Ascending aorta (tissue), 2 donors: ENCODE measurements around the gene KLHL40. TPM values are rescaled to one million over a fixed set of nuclear protein-coding genes. Genes with fewer than 3 reads are reported as not detected.

Experiments used
- DNase-seq, 2 donors: peaks; one replicate each; pipeline ENCODE4 v3.0.0-alpha.2; 2019; ENCODE audit warnings: low spot score in 2 of 2
- H3K27ac ChIP-seq, 2 donors: fragments of 200-600 bp; sonication (generic); one replicate each; pipeline ENCODE4 v1.5.1; 2016 to 2017; ENCODE audit warnings: mild to moderate bottlenecking in 1 of 2
- H3K27me3 ChIP-seq: fragments of 200-600 bp; sonication (generic); one replicate; pipeline ENCODE4 v1.5.1; 2017
- H3K36me3 ChIP-seq, 2 donors: fragments of 200-600 bp; sonication (generic); one replicate each; pipeline ENCODE4 v1.5.1; 2016
- H3K4me1 ChIP-seq, 2 donors: fragments of 200-600 bp; sonication (generic); one replicate each; pipeline ENCODE4 v1.5.1; 2016 to 2017; ENCODE audit warnings: mild to moderate bottlenecking in 1 of 2
- H3K4me3 ChIP-seq, 2 donors: fragments of 200-600 bp; sonication (generic); one replicate each; pipeline ENCODE4 v1.5.1; 2016 to 2017; ENCODE audit warnings: mild to moderate bottlenecking in 1 of 2
- H3K9me3 ChIP-seq, 2 donors: fragments of 200-600 bp; sonication (generic); one replicate each; pipeline ENCODE4 v1.5.1; 2016
- intact Hi-C: fragments of 100-400 bp; cut with DNase I; formaldehyde crosslinking; loops from one replicate; pipeline ENCODE4 v1.15.1; 2023
- total RNA-seq: library from RNA; depleted of rRNA; stranded (reverse); fragments of >200 nt; gene quantifications from one replicate; pipeline ENCODE4 v1.1.0, GENCODE V29; 2016
- TF ChIP-seq, protein P1 (sequence below), 3 experiments: fragments of 200-600 bp in 2 of 3; fragments of 450-650 bp in 1 of 3; sonication (generic) in 2 of 3; IDR thresholded peaks; one replicate each; pipeline ENCODE4 v1.5.1; 2016 to 2019; ENCODE audit warnings: antibody characterized with exemption in 3 of 3, mild to moderate bottlenecking in 1 of 3, moderate library complexity in 1 of 3

Gene KLHL40
- total RNA-seq, 1 donor from 2014 or later, result not detected

DNA sequence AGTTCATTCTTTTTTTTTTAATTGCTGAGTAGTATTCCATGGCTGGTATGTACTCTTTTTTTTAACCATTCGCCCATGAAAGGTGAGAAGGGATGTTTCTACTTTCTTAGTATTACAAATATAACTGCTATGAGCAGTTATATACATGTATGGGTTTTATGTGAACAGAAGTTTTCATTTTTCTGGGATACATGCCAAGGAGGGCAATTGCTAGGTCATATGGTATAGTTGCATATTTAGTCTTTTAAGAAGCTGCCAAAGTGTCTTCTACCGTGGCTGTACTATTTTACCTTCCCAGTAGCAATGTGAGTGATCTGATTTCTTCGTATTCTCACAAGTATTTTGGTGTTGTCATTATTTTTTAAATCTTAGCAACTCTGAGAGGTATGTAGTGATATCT, 11.2 kb upstream of the KLHL40 start:
- H3K9me3 ChIP-seq, result peaks cover 0 to 5% of the 10 kb centered on the region in 2 donors
- intact Hi-C loops, result no loop called here
- no peaks in the 10 kb centered on the region for H3K36me3 ChIP-seq
- H3K27ac ChIP-seq, result no peak overlapping the region
- H3K4me1 ChIP-seq, result no peaks in the 10 kb centered on the region
- TF ChIP-seq, protein P1, sequence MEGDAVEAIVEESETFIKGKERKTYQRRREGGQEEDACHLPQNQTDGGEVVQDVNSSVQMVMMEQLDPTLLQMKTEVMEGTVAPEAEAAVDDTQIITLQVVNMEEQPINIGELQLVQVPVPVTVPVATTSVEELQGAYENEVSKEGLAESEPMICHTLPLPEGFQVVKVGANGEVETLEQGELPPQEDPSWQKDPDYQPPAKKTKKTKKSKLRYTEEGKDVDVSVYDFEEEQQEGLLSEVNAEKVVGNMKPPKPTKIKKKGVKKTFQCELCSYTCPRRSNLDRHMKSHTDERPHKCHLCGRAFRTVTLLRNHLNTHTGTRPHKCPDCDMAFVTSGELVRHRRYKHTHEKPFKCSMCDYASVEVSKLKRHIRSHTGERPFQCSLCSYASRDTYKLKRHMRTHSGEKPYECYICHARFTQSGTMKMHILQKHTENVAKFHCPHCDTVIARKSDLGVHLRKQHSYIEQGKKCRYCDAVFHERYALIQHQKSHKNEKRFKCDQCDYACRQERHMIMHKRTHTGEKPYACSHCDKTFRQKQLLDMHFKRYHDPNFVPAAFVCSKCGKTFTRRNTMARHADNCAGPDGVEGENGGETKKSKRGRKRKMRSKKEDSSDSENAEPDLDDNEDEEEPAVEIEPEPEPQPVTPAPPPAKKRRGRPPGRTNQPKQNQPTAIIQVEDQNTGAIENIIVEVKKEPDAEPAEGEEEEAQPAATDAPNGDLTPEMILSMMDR (IDR thresholded peaks at IDR 0.05), result no peak
- no peak overlapping the region for H3K4me3 ChIP-seq
- DNase-seq, result no peak
- H3K27me3 ChIP-seq, result no peaks in the 10 kb centered on the region

DNA sequence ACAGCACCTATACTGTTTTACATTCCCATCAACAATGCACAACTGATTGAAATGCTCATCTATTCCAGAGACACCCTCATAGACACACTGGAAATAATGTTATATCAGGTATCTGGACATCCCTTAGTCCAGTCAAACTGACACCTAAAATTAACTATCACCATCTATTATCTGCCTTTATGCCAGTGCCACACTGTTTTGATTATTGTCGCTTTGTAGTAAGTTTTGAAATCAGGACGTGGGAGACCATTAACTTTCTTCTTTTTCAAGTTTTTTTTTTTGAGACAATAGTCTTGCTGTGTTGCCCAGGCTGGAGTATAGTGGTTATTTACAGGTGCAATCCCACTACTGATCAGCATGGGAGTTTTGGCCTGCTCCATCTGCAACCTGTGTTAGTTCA, 9.4 kb upstream of the KLHL40 start:
- no peak for DNase-seq
- intact Hi-C loops, result no loop called here
- H3K36me3 ChIP-seq, result no peaks in the 10 kb centered on the region
- no peak overlapping the region for H3K27ac ChIP-seq
- TF ChIP-seq, protein P1 (IDR thresholded peaks at IDR 0.05), result no peak
- peaks cover 0 to 5% of the 10 kb centered on the region in 2 donors for H3K9me3 ChIP-seq
- no peaks in the 10 kb centered on the region for H3K4me1 ChIP-seq
- no peaks in the 10 kb centered on the region for H3K27me3 ChIP-seq
- H3K4me3 ChIP-seq, result no peak overlapping the region

DNA sequence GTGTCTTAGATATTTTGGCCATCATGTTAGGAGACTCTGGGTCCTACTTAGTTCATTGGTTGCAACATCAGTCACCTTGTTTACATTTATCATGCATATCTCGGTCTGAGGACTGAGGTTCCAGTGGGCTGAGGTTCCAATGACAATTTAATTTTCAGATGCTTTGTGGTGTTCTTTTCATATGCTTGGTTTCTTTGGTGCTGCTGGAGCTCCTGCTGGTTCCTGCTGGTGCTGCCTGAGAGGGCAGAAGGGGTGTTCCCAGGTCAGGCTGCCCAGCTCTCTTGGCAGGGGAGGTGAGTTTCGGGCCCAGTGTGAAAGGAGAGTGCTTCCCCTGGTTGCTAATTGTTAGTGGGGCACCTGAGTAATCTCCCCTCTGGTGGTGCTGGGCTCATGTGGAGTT, 6.9 kb upstream of the KLHL40 start:
- TF ChIP-seq, protein P1 (IDR thresholded peaks at IDR 0.05), result no peak

DNA sequence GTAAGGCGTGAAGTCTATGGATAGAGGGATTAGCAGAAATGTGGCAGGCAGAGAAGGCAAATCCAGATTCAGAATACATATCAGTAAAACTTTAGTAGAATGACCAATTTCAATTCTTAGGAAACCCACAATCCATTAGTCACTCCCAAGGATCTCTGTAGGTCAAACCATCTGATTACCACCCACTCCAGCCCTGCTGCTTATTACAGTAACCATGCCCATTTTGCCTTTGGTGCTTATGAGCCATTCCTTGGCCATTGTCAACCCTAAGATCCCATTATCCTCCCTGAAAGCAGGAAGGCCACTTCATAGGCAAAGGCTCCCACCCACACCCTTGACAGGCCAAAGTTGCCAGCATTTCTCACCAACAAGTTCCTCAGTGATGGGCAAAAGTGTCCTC, 5.1 kb upstream of the KLHL40 start:
- no peak for DNase-seq
- Histone ChIP-seq H3K27ac (no peak overlapping the region), H3K27me3 (no peaks in the 10 kb centered on the region), H3K4me3 (no peak overlapping the region), H3K36me3 (no peaks in the 10 kb centered on the region), H3K9me3 (peaks cover 0 to 5% of the 10 kb centered on the region in 2 donors), H3K4me1 (peaks cover 5 to 18% of the 10 kb centered on the region in 2 donors)
- intact Hi-C loops, result no loop called here
- TF ChIP-seq, protein P1 (IDR thresholded peaks at IDR 0.05), result no peak

More for the DNA sequence above, 6.9 kb upstream of the KLHL40 start:
- no peak overlapping the region for H3K4me3 ChIP-seq
- no peaks in the 10 kb centered on the region for H3K36me3 ChIP-seq
- no peak overlapping the region for H3K27ac ChIP-seq
- intact Hi-C loops, result no loop called here
- H3K9me3 ChIP-seq, result peaks cover 0 to 5% of the 10 kb centered on the region in 2 donors
- no peaks in the 10 kb centered on the region for H3K27me3 ChIP-seq
- no peak for DNase-seq
- peaks cover 2 to 5% of the 10 kb centered on the region in 2 donors for H3K4me1 ChIP-seq

DNA sequence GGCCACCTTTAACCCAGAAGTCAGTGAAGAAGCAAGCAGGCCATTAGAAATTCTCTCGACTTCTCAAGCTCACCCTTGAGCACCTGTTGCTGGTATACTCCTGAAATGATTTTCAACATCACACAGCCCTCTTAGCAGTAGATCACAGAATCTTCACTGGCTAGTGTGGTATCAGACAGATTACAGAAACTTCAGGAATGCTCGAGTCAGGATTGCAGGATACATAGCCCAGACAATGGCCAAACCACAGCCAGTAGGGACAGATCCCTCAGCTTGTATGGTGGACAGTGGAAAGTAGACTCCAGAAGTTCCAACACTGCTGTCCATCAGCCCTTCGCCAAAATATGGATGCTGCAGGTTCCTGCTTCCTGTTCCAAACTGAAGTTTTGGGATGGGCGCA, 4.5 kb upstream of the KLHL40 start:
- TF ChIP-seq, protein P1 (IDR thresholded peaks at IDR 0.05), result no peak
- Histone ChIP-seq H3K27ac (no peak overlapping the region), H3K27me3 (no peaks in the 10 kb centered on the region), H3K9me3 (peaks cover 0 to 5% of the 10 kb centered on the region in 2 donors), H3K4me1 (peaks cover 7 to 24% of the 10 kb centered on the region in 2 donors), H3K4me3 (no peak overlapping the region), H3K36me3 (no peaks in the 10 kb centered on the region)
- no peak for DNase-seq
- intact Hi-C loops, result no loop called here
